GM13977 (cell line): ENCODE data around the gene GPD1.

Source experiments
- DNase-seq: peaks from one replicate; pipeline ENCODE4 v3.0.0; 2012; ENCODE audit warnings: low spot score
- in situ Hi-C: fragments of 300-500 bp; cut with MboI; formaldehyde crosslinking; loops from one replicate; pipeline ENCODE4 v1.12.0; 2022; ENCODE audit warnings: low sequenced_read_pairs, low pct_unique_long_range_greater_than_20kb, mixed read lengths, inconsistent platforms; ENCODE audit not compliant: unreplicated experiment
- TF ChIP-seq, protein P1 (sequence below): IDR thresholded peaks from 2 replicates; pipeline ENCODE4 v1.5.1; 2012; ENCODE audit warnings: mild to moderate bottlenecking, control low read depth; ENCODE audit not compliant: insufficient read depth; ENCODE audit errors: extremely low read depth, missing control alignments

GPD1 gene

DNA sequence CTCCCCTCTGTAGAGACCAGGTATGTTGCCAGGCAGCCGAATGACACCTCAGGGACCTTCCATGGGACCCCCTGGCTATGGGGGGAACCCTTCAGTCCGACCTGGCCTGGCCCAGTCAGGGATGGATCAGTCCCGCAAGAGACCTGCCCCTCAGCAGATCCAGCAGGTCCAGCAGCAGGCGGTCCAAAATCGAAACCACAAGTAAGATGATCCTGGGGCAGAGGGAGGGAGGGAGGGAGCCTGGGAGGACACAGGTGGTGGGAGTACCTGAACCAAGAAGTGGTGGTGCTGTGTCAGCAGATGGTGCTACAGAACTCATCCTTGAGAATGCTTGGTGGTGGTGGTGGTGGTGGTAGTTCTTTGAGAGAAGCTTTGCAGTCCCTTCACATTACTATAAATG lies 17.7 kb upstream of the GPD1 start:
- TF ChIP-seq, protein P1, sequence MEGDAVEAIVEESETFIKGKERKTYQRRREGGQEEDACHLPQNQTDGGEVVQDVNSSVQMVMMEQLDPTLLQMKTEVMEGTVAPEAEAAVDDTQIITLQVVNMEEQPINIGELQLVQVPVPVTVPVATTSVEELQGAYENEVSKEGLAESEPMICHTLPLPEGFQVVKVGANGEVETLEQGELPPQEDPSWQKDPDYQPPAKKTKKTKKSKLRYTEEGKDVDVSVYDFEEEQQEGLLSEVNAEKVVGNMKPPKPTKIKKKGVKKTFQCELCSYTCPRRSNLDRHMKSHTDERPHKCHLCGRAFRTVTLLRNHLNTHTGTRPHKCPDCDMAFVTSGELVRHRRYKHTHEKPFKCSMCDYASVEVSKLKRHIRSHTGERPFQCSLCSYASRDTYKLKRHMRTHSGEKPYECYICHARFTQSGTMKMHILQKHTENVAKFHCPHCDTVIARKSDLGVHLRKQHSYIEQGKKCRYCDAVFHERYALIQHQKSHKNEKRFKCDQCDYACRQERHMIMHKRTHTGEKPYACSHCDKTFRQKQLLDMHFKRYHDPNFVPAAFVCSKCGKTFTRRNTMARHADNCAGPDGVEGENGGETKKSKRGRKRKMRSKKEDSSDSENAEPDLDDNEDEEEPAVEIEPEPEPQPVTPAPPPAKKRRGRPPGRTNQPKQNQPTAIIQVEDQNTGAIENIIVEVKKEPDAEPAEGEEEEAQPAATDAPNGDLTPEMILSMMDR = no peak
- DNase-seq = no peak
- in situ Hi-C loops = no loop called here

DNA sequence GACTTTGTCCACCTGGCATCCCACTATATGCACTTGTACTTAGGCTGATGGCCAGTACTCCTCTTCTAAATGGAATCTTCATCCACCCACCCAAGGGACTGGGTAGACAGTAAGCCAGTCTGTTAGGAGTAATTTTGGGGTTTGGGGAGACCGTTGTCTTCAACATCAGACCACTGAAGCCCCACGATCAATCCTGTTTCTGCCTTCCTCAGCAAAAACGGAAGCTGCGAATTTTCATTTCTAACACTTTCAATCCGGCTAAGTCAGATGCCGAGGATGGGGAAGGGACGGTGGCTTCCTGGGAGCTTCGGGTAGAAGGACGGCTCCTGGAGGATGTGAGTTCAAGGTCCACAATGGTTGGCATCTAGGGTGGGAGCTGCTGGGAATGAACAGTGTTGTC lies 16.7 kb upstream of the GPD1 start:
- no peak for DNase-seq
- in situ Hi-C loops = no loop called here
- TF ChIP-seq, protein P1 = no peak

DNA sequence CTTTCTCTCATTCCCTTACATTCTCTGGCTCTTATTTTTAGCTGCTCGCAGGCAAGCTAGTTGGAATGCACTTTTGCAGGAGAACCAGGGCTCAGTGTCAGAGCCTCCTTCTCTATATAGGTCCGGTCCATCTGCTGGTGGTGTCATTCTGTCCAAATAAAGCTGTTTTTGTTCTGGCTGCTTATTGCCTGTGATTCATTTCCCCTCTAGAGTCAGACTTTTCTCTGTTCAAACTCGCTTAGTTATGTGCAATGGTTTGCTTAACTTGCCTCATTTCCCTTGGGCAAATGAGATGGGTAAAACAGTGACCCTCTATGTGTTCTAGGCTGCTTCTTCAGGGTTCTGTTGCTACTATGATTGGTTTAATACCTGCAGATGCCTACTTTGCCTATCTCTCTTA lies 15.8 kb upstream of the GPD1 start:
- in situ Hi-C loops = no loop called here
- TF ChIP-seq, protein P1 = no peak
- no peak for DNase-seq

DNA sequence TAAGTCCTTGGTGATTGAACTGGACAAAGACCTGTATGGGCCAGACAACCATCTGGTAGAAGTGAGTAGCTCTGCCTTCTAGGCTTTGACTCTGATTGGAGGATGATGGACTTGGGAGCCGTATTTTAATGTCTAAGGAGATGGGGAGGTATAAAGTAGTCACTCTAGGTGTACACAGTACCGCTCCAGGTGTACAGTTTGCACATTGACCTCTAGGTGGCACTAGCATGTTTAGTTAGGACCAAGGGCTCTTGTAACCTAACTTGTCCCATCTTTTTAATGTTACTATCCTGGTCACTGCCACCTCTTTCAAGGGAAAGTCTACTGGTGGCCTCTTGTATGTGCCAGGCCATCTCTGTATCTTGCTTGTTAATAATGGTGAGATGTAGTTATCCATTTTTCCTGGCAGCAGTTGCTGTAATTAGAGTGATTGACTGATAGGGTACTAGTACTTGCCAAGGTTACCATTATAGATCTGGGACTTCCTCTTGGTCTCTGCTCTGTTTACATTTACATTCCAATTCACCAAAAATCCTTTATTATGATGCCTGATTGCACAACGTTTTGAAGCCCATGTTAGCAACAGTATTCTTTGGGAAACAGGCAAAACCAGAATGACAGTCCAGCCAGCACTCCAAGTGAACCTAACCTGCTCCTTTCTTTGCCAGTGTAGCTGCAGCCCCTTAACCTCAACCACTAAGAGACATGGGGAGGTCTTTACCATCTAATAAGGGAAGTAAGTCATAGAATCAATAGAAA lies 15.1 kb upstream of the GPD1 start:
- peak; percentile 78 for DNase-seq
- TF ChIP-seq, protein P1 = peak; percentile 84
- in situ Hi-C loops = no loop called here

DNA sequence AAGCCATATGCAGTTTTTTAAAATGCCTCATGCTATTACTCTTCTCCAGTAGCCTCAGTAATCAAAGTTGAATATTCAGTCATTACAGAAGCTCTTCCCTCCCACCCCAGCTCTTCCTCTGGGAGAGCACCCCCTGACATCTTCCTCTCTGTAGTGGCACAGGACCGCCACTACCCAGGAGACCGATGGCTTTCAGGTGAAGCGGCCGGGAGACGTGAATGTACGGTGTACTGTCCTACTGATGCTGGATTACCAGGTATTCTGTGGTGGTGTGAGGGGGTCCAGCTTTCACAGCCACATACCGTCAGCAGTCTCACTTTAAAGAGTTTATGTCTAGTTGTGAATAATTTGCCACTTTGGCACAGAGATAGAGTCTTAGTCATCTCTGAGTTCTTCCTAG lies 14.1 kb upstream of the GPD1 start:
- TF ChIP-seq, protein P1 = no peak
- in situ Hi-C loops = no loop called here
- DNase-seq = no peak

DNA sequence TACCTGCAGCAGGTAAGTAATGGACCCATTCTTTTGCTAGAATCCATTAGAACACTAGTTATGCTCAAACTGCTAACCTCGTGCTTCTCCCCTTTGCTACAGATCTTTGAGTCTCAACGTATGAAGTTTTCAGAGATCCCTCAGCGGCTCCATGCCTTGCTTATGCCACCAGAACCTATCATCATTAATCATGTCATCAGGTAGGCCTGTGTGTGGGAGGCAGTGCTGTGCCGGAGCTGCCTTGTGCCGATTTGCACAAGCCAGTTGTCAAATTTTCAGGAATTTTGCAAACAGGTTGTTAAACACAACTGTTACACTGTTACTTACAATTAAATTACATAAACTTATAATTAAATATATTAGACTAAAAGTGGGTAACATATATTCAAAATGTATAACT lies 13.4 kb upstream of the GPD1 start:
- TF ChIP-seq, protein P1 = no peak
- DNase-seq = no peak
- in situ Hi-C loops = no loop called here
